Neural cell (in vitro differentiated cells): ENCODE measurements around the gene SHC1. TPM values are rescaled to one million over a fixed set of nuclear protein-coding genes. Genes with fewer than 3 reads are reported as not detected.

Source experiments
- H2AFZ ChIP-seq: fragments of 200-600, 300-800 bp; sonication (generic), shearing (Covaris generic); 2 replicates; pipeline ENCODE4 v1.6.0; 2014; ENCODE audit warnings: low read depth, mild to moderate bottlenecking, antibody characterized with exemption, low read length, moderate library complexity
- H3F3A ChIP-seq: fragments of 200-600 bp; shearing (Covaris generic); 2 replicates; pipeline ENCODE4 v1.6.1; 2016; ENCODE audit warnings: mild to moderate bottlenecking, moderate library complexity, mixed read lengths, antibody characterized with exemption, low read length; ENCODE audit not compliant: insufficient read depth, poor library complexity, severe bottlenecking
- H3K27ac ChIP-seq: fragments of 200-600, 300-800 bp; sonication (generic), shearing (Covaris generic); 2 replicates; pipeline ENCODE4 v1.5.1; 2014; ENCODE audit warnings: mild to moderate bottlenecking, low read length, moderate library complexity
- H3K27me3 ChIP-seq: fragments of 300-800, 200-600 bp; sonication (generic), shearing (Covaris generic); 2 replicates; pipeline ENCODE4 v1.6.0; 2014; ENCODE audit warnings: mild to moderate bottlenecking, low read depth, low read length, moderate library complexity; ENCODE audit not compliant: insufficient read depth
- H3K36me3 ChIP-seq: fragments of 300-800, 200-600 bp; sonication (generic), shearing (Covaris generic); 2 replicates; pipeline ENCODE4 v1.5.1; 2014; ENCODE audit warnings: mild to moderate bottlenecking, antibody characterized with exemption, low read length, moderate library complexity; ENCODE audit not compliant: insufficient read depth
- H3K4me2 ChIP-seq: fragments of 300-800, 200-600 bp; sonication (generic), shearing (Covaris generic); 2 replicates; pipeline ENCODE4 v1.6.0; 2014; ENCODE audit warnings: mild to moderate bottlenecking, low read length
- H3K4me3 ChIP-seq: fragments of 300-800, 200-600 bp; sonication (generic), shearing (Covaris generic); 2 replicates; pipeline ENCODE4 v1.5.1; 2014; ENCODE audit warnings: mild to moderate bottlenecking, low read length, moderate library complexity
- H3K79me2 ChIP-seq: fragments of 200-600 bp; shearing (Covaris generic); replicated peaks from 2 replicates; pipeline ENCODE4 v1.6.0; 2014; ENCODE audit warnings: mild to moderate bottlenecking, low read length, moderate library complexity; ENCODE audit not compliant: insufficient read depth
- H3K9ac ChIP-seq: fragments of 300-800, 200-600 bp; sonication (generic), shearing (Covaris generic); 2 replicates; pipeline ENCODE4 v1.6.1; 2016; ENCODE audit warnings: mild to moderate bottlenecking, low read length, mixed read lengths
- H3K9me2 ChIP-seq: fragments of 200-600 bp; shearing (Covaris generic); 2 replicates; pipeline ENCODE4 v1.6.1; 2016; ENCODE audit warnings: mild to moderate bottlenecking, low read length, mixed read lengths; ENCODE audit not compliant: insufficient read depth
- H3K9me3 ChIP-seq: fragments of 200-600, 300-800 bp; sonication (generic), shearing (Covaris generic); 2 replicates; pipeline ENCODE4 v1.6.1; 2016; ENCODE audit warnings: mild to moderate bottlenecking, mixed run types, low read length, moderate library complexity, mixed read lengths
- H4K20me1 ChIP-seq: fragments of 200-600 bp; shearing (Covaris generic); 2 replicates; pipeline ENCODE4 v1.6.1; 2016; ENCODE audit warnings: mild to moderate bottlenecking, mixed run types; ENCODE audit not compliant: insufficient read depth
- CTCF ChIP-seq: fragments of 450-650 bp; IDR thresholded peaks from 2 replicates; pipeline ENCODE4 v1.5.1; 2014; ENCODE audit warnings: antibody characterized with exemption, mild to moderate bottlenecking, moderate library complexity; ENCODE audit not compliant: poor library complexity, severe bottlenecking
- EP300 ChIP-seq: fragments of 450-650 bp; conservative IDR thresholded peaks from 2 replicates; pipeline ENCODE4 v1.6.1; 2014; ENCODE audit warnings: antibody characterized with exemption, mild to moderate bottlenecking, moderate library complexity; ENCODE audit not compliant: poor library complexity, severe bottlenecking
- EZH2 ChIP-seq: fragments of 200-600, 300-800 bp; shearing (Covaris generic), sonication (generic); IDR thresholded peaks from 2 replicates; pipeline ENCODE4 v1.6.1; 2014; ENCODE audit warnings: antibody characterized with exemption, low read length, borderline replicate concordance, mild to moderate bottlenecking; ENCODE audit not compliant: insufficient read depth, poor library complexity, severe bottlenecking
- MXI1 ChIP-seq: fragments of 450-650 bp; conservative IDR thresholded peaks from 2 replicates; pipeline ENCODE4 v1.6.1; 2014; ENCODE audit warnings: antibody characterized with exemption, mild to moderate bottlenecking; ENCODE audit not compliant: poor library complexity, severe bottlenecking
- POLR2AphosphoS5 ChIP-seq: IDR thresholded peaks from 2 replicates; pipeline ENCODE4 v1.6.1; 2012
- RAD21 ChIP-seq: fragments of 450-650 bp; conservative IDR thresholded peaks from 2 replicates; pipeline ENCODE4 v1.6.1; 2014; ENCODE audit warnings: antibody characterized with exemption, mild to moderate bottlenecking, moderate library complexity
- SMC3 ChIP-seq: fragments of 450-650 bp; conservative IDR thresholded peaks from 2 replicates; pipeline ENCODE4 v1.6.1; 2014; ENCODE audit warnings: antibody characterized with exemption, mild to moderate bottlenecking, moderate library complexity; ENCODE audit not compliant: poor library complexity
- TAF1 ChIP-seq: IDR thresholded peaks from 2 replicates; pipeline ENCODE4 v1.6.1; 2012; ENCODE audit warnings: low read depth
- polyA plus RNA-seq: library from polyadenylated mRNA; depleted of rRNA; stranded (reverse); fragments of >200 nt; gene quantifications from 2 replicates; pipeline ENCODE4 v1.2.3, GENCODE V29; 2014
- TF ChIP-seq, protein P1 (sequence below): IDR thresholded peaks from 2 replicates; pipeline ENCODE4 v1.6.1; 2012; ENCODE audit warnings: borderline replicate concordance

Gene SHC1
- polyA plus RNA-seq, 1 donor from 2014 or later, result 9.5 TPM

DNA sequence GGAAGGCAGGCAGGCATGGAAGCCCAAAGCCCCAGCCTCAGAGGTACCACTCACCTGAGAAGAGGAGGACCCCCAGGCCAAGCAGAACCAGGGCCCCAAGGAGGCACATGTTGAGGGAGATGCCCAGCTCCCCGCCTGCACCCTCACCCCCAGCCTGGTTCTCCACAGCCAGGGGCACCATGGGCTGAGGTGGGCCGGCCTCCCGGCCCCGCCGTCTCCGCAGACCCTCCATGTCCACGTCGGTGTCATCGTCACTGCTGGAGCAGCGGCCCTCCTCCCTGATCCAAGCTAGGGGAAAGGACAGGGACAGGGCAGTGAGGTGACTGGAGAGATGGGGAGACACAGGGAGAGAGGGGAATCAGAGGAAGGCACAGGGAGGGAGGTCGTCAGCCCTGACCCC is 22.5 kb downstream of the SHC1 start:
- Histone ChIP-seq H3K9me3 (no peaks in the 10 kb centered on the region), H3K36me3 (no peaks in the 10 kb centered on the region), H3K27me3 (no peaks in the 10 kb centered on the region), H3K4me2 (no peak overlapping the region), H3K27ac (no peak overlapping the region), H3K4me3 (no peak overlapping the region), H4K20me1 (no peaks in the 10 kb centered on the region), H3F3A (no peaks in the 10 kb centered on the region), H3K79me2 (peaks cover 5% of the 10 kb centered on the region), H3K9me2 (no peaks in the 10 kb centered on the region), H2AFZ (no peak overlapping the region), H3K9ac (no peak overlapping the region)
- no peak for TF ChIP-seq MXI1
- no peak for TF ChIP-seq EP300
- no peak for TF ChIP-seq SMC3
- no peak for TF ChIP-seq TAF1
- TF ChIP-seq CTCF, result no peak
- TF ChIP-seq POLR2AphosphoS5, result no peak
- no peak for TF ChIP-seq EZH2
- TF ChIP-seq, protein P1, sequence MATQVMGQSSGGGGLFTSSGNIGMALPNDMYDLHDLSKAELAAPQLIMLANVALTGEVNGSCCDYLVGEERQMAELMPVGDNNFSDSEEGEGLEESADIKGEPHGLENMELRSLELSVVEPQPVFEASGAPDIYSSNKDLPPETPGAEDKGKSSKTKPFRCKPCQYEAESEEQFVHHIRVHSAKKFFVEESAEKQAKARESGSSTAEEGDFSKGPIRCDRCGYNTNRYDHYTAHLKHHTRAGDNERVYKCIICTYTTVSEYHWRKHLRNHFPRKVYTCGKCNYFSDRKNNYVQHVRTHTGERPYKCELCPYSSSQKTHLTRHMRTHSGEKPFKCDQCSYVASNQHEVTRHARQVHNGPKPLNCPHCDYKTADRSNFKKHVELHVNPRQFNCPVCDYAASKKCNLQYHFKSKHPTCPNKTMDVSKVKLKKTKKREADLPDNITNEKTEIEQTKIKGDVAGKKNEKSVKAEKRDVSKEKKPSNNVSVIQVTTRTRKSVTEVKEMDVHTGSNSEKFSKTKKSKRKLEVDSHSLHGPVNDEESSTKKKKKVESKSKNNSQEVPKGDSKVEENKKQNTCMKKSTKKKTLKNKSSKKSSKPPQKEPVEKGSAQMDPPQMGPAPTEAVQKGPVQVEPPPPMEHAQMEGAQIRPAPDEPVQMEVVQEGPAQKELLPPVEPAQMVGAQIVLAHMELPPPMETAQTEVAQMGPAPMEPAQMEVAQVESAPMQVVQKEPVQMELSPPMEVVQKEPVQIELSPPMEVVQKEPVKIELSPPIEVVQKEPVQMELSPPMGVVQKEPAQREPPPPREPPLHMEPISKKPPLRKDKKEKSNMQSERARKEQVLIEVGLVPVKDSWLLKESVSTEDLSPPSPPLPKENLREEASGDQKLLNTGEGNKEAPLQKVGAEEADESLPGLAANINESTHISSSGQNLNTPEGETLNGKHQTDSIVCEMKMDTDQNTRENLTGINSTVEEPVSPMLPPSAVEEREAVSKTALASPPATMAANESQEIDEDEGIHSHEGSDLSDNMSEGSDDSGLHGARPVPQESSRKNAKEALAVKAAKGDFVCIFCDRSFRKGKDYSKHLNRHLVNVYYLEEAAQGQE, result no peak
- no peak for TF ChIP-seq RAD21

GRCh38 chr1:154945962-154946850 is 24.3 kb downstream of the SHC1 start:
- no peaks in the 10 kb centered on the region for H3K9me2 ChIP-seq
- no peaks in the 10 kb centered on the region for H3K27me3 ChIP-seq

More at GRCh38 chr1:154945962-154946850, 24.3 kb downstream of the SHC1 start:
- no peak overlapping the region for H3K27ac ChIP-seq
- no peak overlapping the region for H3K9ac ChIP-seq
- no peak overlapping the region for H2AFZ ChIP-seq
- no peaks in the 10 kb centered on the region for H3K36me3 ChIP-seq
- no peaks in the 10 kb centered on the region for H3K79me2 ChIP-seq
- no peaks in the 10 kb centered on the region for H3K9me3 ChIP-seq
- no peak overlapping the region for H3K4me3 ChIP-seq
- TF ChIP-seq EZH2 (no peak), TAF1 (no peak), SMC3 (no peak), EP300 (no peak), CTCF (no peak), MXI1 (no peak), POLR2AphosphoS5 (no peak), RAD21 (no peak)
- TF ChIP-seq, protein P1, result no peak
- no peaks in the 10 kb centered on the region for H4K20me1 ChIP-seq
- H3F3A ChIP-seq, result no peaks in the 10 kb centered on the region
- H3K4me2 ChIP-seq, result no peak overlapping the region
